ENCODE results near the gene MARK3. TPM values are rescaled to one million over a fixed set of nuclear protein-coding genes. Genes with fewer than 3 reads are reported as not detected.
A peak's percentile ranks its signal among the peaks of the same experiment; 100 is the strongest.

MARK3 gene
- total RNA-seq, 1 experiment from 2014 or later = 81.9 TPM

DNA sequence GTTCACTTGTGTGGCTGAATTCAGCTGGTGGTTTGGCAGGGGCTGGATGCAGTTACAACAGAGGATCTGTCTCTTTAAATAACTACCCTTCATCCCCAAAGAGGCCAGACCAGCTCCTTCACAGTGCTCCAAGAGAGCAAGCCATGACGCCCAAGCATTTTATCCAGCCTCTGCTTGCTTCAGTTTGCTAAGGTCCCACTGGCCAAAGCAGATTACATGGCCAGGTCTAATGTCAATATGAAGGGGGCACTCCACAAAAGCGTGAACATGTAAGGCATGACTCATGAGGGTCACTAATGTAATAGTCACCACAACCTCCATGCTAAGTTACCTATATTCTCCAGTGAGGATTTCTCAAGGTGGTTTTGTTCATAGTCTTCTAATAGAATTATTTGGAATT is 62.9 kb downstream of the MARK3 start:
- no peaks in the 10 kb centered on the region for H3K27me3 Mint-ChIP-seq (ENCODE audit: low read depth)
- H3K18ac ChIP-seq (ENCODE audit: insufficient read length, low read depth, low read length) = no peak overlapping the region
- H2BK20ac ChIP-seq (ENCODE audit: low read depth, low read length, poor library complexity, severe bottlenecking) = no peak overlapping the region
- H3K14ac ChIP-seq (ENCODE audit: insufficient read depth, low read length) = no peak overlapping the region
- H4K20me1 ChIP-seq (ENCODE audit: control insufficient read depth, insufficient read depth, insufficient read length) = no peaks in the 10 kb centered on the region
- H2BK5ac ChIP-seq (ENCODE audit: insufficient read length, low read length) = no peak overlapping the region
- no peak overlapping the region for H2BK120ac ChIP-seq (ENCODE audit: low read depth, low read length, poor library complexity, severe bottlenecking)
- no peak overlapping the region for H2AK5ac ChIP-seq (ENCODE audit: insufficient read length, low read length)
- no peak overlapping the region for H4K8ac ChIP-seq (replicated peaks; ENCODE audit: insufficient read length, low read depth, low read length)
- H3K4me3 Mint-ChIP-seq = no peak overlapping the region
- H3K9ac ChIP-seq (ENCODE audit: extremely low read depth, insufficient read length, low read length) = no peak overlapping the region
- H3K79me2 ChIP-seq (ENCODE audit: insufficient read depth, low read length) = peaks cover 5% of the 10 kb centered on the region; the same call in 1 of the 2 replicates
- H3K23me2 ChIP-seq (ENCODE audit: insufficient read length, low read depth, low read length, poor library complexity, severe bottlenecking) = no peaks in the 10 kb centered on the region
- H3K4me2 ChIP-seq (ENCODE audit: insufficient read depth, insufficient read length, low read length) = no peak overlapping the region
- DNase-seq = no peak
- H3K79me1 ChIP-seq (ENCODE audit: insufficient read depth, low read depth, low read length, poor library complexity, severe bottlenecking) = peaks cover 5% of the 10 kb centered on the region
- H3K4me1 Mint-ChIP-seq = peaks cover 18 to 22% of the 10 kb centered on the region in 2 experiments
- no peak overlapping the region for H3T11ph ChIP-seq (ENCODE audit: low read length)
- no peak overlapping the region for H2AFZ ChIP-seq (ENCODE audit: low read length)
- no peak overlapping the region for H4K91ac ChIP-seq (ENCODE audit: insufficient read length, low read depth, low read length)
- no peak overlapping the region for H4K5ac ChIP-seq (ENCODE audit: insufficient read length, low read depth, low read length)
- no peak overlapping the region for H2BK12ac ChIP-seq (ENCODE audit: insufficient read length, low read depth, low read length)
- H3K4ac ChIP-seq (ENCODE audit: low read depth, low read length) = no peak overlapping the region
- H3K4me1 ChIP-seq (ENCODE audit: insufficient read depth, low read length) = peaks cover 3% of the 10 kb centered on the region; the same call in 1 of the 2 replicates
- H2BK15ac ChIP-seq (ENCODE audit: low read depth, low read length) = no peak overlapping the region
- peaks cover 3 to 12% (median 11%) of the 10 kb centered on the region in 3 experiments for H3K36me3 Mint-ChIP-seq (ENCODE audit: insufficient read depth in 1 of 3, low read depth in 3 of 3)
- no peaks in the 10 kb centered on the region for H3K9me3 Mint-ChIP-seq
- no peak overlapping the region for H3K23ac ChIP-seq (ENCODE audit: insufficient read length, low read depth, low read length)
- TF ChIP-seq, protein P1, sequence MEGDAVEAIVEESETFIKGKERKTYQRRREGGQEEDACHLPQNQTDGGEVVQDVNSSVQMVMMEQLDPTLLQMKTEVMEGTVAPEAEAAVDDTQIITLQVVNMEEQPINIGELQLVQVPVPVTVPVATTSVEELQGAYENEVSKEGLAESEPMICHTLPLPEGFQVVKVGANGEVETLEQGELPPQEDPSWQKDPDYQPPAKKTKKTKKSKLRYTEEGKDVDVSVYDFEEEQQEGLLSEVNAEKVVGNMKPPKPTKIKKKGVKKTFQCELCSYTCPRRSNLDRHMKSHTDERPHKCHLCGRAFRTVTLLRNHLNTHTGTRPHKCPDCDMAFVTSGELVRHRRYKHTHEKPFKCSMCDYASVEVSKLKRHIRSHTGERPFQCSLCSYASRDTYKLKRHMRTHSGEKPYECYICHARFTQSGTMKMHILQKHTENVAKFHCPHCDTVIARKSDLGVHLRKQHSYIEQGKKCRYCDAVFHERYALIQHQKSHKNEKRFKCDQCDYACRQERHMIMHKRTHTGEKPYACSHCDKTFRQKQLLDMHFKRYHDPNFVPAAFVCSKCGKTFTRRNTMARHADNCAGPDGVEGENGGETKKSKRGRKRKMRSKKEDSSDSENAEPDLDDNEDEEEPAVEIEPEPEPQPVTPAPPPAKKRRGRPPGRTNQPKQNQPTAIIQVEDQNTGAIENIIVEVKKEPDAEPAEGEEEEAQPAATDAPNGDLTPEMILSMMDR (conservative IDR thresholded peaks at IDR 0.05) = no peak
- peak overlapping the region in 2 of 3 experiments; percentile 57 to 81; a peak in 1 of 7 replicates for H3K27ac Mint-ChIP-seq
- H3K27ac ChIP-seq (ENCODE audit: insufficient read length, low read depth, low read length) = no peak overlapping the region
- no peaks in the 10 kb centered on the region for H3K9me3 ChIP-seq (ENCODE audit: control insufficient read depth, low read depth, low read length)
- H3K56ac ChIP-seq (ENCODE audit: insufficient read length, low read depth, low read length) = no peak overlapping the region
- WGBS (ENCODE audit: extremely low coverage, insufficient read length, low lambda C conversion rate) = no CpG with 5 or more reads among the region's 2 CpGs
- no peaks in the 10 kb centered on the region for H3K27me3 ChIP-seq (ENCODE audit: insufficient read depth, low read length)

Data from H9 (cell line).